Fibroblast of the aortic adventitia (primary cell): Measurements from ENCODE around the gene OSBPL5. TPM values are rescaled to one million over a fixed set of nuclear protein-coding genes. Genes with fewer than 3 reads are reported as not detected.

Experiments used
- DNase-seq: peaks from one replicate; pipeline ENCODE4 v3.0.0-alpha.2; 2010; ENCODE audit warnings: low read depth
- H3K4me3 ChIP-seq: 2 replicates; pipeline ENCODE4 v1.5.1; 2011; ENCODE audit warnings: low read depth, mild to moderate bottlenecking, control low read depth, low read length, moderate library complexity
- CTCF ChIP-seq: IDR thresholded peaks from 2 replicates; pipeline ENCODE4 v1.5.1; 2011; ENCODE audit warnings: mild to moderate bottlenecking, low read length, control low read depth, inconsistent platforms; ENCODE audit not compliant: insufficient read depth
- total RNA-seq: library from RNA; depleted of rRNA; stranded (reverse); fragments of >200 nt; gene quantifications from 2 replicates; pipeline ENCODE4 v1.2.3, GENCODE V29; 2012; ENCODE audit warnings: low replicate concordance

Gene OSBPL5
- total RNA-seq, 1 donor: 24.8 TPM

- DNase-seq: no peak
- no peak for TF ChIP-seq CTCF
- H3K4me3 ChIP-seq: no peak overlapping the region
These were observed 15.8 kb upstream of the OSBPL5 start for GRCh38 chr11:3180869-3181268.

- no peak for TF ChIP-seq CTCF
- DNase-seq: peak; percentile 33
- H3K4me3 ChIP-seq: no peak overlapping the region
These were observed 13.2 kb upstream of the OSBPL5 start for GRCh38 chr11:3178349-3178748.

GRCh38 chr11:3177931-3178330 is 12.8 kb upstream of the OSBPL5 start:
- no peak for TF ChIP-seq CTCF
- no peak overlapping the region for H3K4me3 ChIP-seq
- DNase-seq: no peak

DNA sequence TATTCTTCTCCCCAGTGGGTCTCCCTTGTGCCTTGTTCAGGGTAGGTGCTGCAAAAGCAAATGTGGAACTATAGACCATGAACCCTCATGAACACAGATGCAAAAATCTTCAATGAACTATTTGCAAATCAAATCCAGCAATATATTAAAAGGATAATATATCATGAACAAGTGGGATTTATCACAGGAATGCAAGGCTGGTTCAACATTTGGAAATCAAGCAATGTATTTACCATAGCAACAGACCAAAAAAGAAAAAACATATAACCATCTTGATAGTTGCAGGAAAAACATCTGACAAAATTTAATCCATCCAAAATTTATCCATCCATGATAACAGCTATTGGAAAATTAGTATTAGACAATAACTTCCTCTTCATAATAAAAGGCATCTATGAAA is 11.4 kb upstream of the OSBPL5 start:
- no peak for TF ChIP-seq CTCF
- DNase-seq: no peak
- no peak overlapping the region for H3K4me3 ChIP-seq

- DNase-seq: no peak
- no peak overlapping the region for H3K4me3 ChIP-seq
- no peak for TF ChIP-seq CTCF
These were observed 10.1 kb upstream of the OSBPL5 start for GRCh38 chr11:3175194-3175593.

- TF ChIP-seq CTCF: no peak
- H3K4me3 ChIP-seq: no peak overlapping the region
- no peak for DNase-seq
These were observed 9.3 kb upstream of the OSBPL5 start for GRCh38 chr11:3174387-3174786.

DNA sequence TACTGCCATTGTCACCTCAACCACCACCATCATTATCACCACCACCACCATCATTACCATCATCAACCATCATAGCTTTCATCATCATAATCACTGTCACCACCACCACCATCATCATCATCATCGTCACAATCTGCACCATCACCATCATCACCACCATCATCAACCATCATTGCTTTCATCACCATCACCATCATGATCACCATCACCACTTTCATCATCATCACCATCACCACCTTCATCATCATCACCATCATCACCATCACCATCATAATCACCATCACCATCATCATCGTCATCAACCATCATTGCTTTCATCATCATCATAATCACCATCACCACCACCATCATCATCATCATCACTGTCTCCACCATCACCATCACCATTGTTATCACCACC is 8.7 kb upstream of the OSBPL5 start:
- no peak for DNase-seq
- no peak overlapping the region for H3K4me3 ChIP-seq
- TF ChIP-seq CTCF: no peak
